GM18858 (cell line): ENCODE data around the gene CTAGE6.
A peak's percentile ranks its signal among the peaks of the same experiment; 100 is the strongest.
"Not testable (repeated sequence)": the region's sequence is repeated elsewhere in the genome, so short reads cannot be mapped to it uniquely, and the experiment has no call there.

Source experiments
- ATAC-seq: cut with Tn5 transposase; IDR thresholded peaks from one replicate; pipeline ENCODE4 v1.9.1; 2021; ENCODE audit not compliant: unreplicated experiment

The CTAGE6 gene

DNA sequence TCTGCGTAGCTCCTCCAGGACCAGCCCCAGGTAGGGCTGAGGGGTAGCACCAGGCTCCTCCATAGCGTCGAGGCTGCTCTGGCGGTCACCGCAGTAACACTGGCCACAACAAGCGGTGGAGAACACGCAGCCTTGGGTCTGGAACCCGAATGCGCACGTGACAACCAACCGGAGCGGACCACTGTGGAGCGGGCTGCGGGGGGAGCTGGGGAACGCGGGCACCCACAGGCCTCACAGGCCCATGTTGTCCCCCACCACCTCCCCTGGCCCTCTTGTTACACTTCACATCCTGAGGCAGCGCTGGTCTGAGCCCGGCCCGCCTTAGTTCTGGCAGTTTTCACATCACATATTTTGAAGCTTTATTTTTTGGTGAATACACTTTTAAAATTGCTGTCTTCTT, at the start of gene CTAGE6:
CTAGE6 (minus strand) TSS at position 101 of the 400 bp plus-strand sequence; CDS start at position 63, 38 bp downstream.
- ATAC-seq: not testable (repeated sequence)

GRCh38 chr7:143806664-143807071, 49.2 kb upstream of the CTAGE6 start:
- not testable (repeated sequence) for ATAC-seq

- not testable (repeated sequence) for ATAC-seq
These were observed 40.4 kb upstream of the CTAGE6 start for GRCh38 chr7:143797896-143798290.

DNA sequence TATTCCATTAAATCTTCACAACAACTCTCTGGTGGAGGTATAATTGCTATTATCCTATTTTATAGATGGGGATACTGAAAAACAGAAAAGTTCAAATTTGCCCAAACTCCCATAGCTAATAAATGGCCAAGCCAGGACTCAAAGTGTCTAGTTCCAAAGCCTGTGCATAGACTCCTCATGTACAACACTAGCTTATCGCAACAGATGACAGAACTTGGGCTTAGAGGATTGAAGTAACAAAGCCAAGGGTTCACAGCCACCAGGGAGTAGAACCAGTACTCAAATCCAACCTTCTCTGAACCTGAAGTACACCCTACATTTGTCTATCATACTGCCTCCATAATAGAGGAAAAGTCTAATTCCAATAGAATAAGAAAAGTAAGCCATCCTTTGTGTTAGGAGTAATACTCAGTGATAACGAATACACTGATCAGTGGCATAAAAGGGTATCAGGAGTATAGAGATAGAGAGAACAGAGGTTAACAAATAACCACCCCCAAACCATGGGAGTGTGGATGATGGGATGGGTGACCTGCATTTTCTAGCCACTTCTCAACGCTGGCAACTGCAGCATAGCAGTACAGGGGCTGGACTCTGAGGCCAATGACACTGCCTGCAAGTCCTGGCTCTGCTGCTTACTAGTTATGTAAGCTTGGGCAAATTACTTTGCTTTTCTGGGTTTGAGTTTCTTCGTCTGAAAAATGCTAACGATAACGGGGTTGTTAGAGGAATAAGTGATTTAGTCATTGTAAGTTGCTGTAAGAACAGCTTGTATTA, 39.8 kb upstream of the CTAGE6 start:
- ATAC-seq: not testable (repeated sequence)

- not testable (repeated sequence) for ATAC-seq
These were observed 38.2 kb upstream of the CTAGE6 start for GRCh38 chr7:143795653-143796052.

- ATAC-seq: not testable (repeated sequence)
These were observed 35.1 kb upstream of the CTAGE6 start for GRCh38 chr7:143792633-143793032.

GRCh38 chr7:143785415-143786182, 28.1 kb upstream of the CTAGE6 start:
- not testable (repeated sequence) for ATAC-seq

- not testable (repeated sequence) for ATAC-seq
These were observed 22.1 kb upstream of the CTAGE6 start for GRCh38 chr7:143779591-143779990.

DNA sequence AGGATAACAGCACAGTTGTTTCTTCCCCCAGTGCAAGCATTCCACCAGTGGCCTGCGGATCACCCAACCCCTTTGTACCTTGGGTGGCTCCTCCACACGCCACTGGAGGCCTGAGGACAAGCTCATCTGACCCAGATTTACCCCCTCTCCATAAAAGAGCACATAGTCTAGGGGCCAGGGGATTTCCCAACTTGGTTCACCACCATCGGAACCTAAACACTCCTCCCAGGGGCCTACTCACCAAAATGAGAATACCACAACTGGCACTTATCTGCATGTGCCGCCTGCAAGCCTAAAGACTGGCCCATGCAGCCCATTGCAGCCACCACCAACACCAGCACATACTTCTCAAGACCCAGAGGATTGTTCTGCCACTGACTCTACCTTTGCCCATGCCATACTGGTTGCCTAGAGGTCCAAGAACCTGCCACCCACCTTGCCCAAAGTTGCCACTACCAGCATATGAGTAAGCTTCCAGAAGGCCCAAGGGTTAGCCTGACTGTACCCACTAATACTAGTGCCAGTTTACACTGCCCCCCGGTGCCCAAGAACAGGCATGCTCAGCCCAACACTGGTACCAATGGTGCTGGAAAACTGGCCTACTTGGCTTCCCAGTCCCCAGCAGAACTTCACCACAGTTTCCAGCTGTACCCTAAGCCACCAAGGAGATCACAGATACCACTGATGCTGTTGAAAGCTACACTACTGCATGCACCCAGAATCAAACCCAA, 15.4 kb upstream of the CTAGE6 start:
- not testable (repeated sequence) for ATAC-seq

GRCh38 chr7:143767531-143767930, 10.0 kb upstream of the CTAGE6 start:
- ATAC-seq: not testable (repeated sequence)

DNA sequence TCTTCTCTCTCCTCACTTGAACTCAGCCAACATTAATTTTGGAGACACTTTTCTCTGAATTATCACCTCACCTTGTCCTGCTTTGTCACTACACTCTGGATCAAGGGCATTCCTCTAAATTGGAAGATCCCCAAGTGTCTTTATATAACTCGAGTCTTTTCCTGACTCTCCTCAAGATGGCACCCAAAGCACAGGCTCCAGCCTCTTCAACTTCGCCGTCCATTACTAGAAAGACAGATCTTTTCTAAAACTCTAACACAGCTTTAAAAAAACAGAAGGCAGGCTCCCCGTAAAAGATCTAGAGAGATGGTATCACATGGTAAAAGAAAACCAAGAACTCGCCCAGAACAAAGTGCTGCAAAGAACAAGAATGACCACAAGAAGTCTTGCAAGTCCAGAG, 8.2 kb upstream of the CTAGE6 start:
- ATAC-seq: not testable (repeated sequence)

- not testable (repeated sequence) for ATAC-seq
These were observed 5.6 kb upstream of the CTAGE6 start for GRCh38 chr7:143763065-143763464.

DNA sequence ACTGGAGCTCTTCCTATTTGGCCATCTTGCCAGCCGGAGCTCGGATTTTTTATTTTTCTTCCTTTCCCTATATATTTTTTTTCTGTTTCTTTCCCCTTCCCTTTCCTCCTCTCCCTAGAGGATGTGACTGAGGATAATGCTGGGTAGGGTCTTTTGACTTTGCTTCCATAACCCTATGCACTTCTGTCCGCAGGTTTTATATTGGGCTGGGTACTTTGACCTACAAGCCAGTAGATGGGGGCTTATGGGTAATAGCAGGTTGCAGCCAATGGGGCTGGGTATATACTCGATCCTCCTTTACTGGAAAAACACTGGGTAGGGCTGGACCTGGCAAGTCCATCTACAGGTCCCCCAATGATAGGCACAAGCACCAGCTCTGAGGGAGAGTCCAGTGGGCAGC, 12.2 kb downstream of the CTAGE6 start:
- ATAC-seq: not testable (repeated sequence)

DNA sequence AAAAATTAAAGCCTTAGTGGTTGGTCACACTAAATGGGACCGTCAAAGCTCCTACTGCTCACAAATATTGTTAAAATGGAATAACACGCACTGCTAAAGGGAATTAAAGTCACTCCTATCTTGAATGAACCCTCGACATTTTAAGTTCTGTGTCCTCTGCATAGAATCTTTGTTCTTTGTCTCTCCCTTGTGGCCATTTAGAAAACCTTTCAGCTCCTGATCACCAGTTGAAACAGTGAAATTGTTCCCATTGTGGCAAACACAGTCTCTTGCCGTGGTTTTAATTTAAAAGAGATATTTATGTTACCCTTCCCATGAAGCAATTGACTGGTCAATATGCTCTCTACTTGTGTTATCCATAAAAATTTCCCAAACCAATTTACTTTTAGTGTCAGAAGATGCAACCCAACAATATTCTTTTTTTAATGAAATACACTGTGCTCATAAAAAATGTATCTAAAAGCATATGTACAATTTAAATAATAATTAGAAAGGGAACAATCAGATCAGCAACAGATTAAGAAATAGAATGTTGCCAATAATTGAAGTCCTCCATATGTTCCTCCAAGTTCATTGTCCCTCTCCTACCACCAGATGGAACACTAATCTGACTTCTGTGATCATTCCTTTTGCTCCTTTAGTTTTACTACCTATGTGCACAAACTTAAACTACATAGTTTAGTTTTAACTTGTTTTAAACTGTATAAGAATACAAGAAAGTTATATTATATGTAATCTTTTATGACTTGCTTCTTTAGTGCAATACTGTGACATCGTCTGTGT, 20.3 kb downstream of the CTAGE6 start:
- peak; percentile 62 for ATAC-seq

DNA sequence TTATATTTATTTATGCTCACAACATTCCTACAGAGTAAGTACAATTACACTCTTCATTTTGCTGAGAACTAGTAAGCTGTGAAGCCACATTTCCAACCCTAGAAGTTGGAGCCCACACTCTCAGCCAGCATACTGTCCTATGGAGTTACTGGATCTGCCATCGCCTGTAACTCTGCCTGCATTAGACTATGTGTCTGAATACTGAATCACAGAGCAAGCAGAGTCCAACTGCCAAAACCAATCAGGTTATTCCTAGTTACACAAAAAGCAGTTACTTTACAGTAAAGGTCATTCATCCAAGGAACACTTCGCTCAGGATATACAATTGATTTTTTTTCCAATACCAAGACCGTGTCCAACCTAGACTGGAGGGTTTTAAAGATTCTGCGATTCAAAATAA, 21.5 kb downstream of the CTAGE6 start:
- no peak for ATAC-seq

DNA sequence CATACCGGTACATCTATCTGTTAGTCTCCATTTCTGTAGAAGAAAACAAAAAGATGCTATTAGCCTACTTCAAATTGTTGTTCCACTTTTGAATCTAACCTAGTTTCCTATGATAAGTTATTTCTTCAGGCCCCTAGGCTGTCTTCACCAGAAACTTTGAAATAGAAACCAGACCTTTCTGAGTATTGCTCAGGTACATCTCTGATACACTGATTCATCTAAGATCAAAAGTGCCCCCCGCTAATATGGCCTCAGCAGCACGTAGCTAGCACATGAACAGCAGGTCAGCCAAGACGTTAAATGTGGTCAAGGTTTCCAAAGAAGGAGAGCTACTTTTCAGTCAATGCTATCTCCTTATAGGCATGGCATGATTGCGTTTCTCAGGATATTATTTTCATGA, 23.6 kb downstream of the CTAGE6 start:
- ATAC-seq: no peak

DNA sequence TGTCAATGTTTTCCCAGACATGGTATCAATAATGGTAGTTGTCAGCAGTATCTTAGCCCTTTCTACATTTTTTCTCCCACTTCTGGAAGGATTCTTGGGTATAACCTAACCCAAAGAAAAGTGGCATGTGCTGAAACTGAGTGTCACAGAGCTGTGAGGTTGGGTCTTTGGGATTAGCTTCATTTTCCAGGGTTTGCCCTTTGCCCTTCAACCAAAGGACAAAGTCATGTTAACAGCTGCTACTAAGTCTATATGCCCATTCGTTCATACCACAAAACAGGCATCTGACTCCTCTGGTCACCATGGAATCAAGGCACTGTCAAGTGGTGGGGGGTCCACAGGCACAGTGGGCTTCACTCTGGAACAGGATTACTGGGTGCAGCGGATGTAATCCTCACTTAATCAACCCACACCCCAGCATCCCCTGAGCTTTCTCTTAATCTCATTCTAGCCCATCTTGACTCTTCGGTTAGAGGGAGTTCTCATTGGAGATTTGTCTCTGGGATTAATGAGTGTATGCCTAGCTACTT, 29.1 kb downstream of the CTAGE6 start:
- no peak for ATAC-seq

GRCh38 chr7:143727561-143727960, 29.9 kb downstream of the CTAGE6 start:
- peak; percentile 50 for ATAC-seq

GRCh38 chr7:143726143-143726542, 31.4 kb downstream of the CTAGE6 start:
- ATAC-seq: not testable (repeated sequence)

GRCh38 chr7:143720335-143720734, 37.2 kb downstream of the CTAGE6 start:
- not testable (repeated sequence) for ATAC-seq
